ENCODE measurements around the gene CPT2.
A peak's percentile ranks its signal among the peaks of the same experiment; 100 is the strongest.

Gene CPT2

GRCh38 chr1:53189061-53189460, 7.6 kb upstream of the CPT2 start:
- Histone ChIP-seq H3K4me3 (ENCODE audit: low read depth in 1 of 2, low read length in 1 of 2) (no peak overlapping the region), H3K4me1 (ENCODE audit: control insufficient read depth in 1 of 2, insufficient read depth in 1 of 2, low read depth in 1 of 2, low read length in 1 of 2) (no peaks in the 10 kb centered on the region), H3K27ac (no peak overlapping the region), H3K9me3 (no peaks in the 10 kb centered on the region), H3K27me3 (no peaks in the 10 kb centered on the region), H3K36me3 (no peaks in the 10 kb centered on the region)
- TF ChIP-seq, protein P1, sequence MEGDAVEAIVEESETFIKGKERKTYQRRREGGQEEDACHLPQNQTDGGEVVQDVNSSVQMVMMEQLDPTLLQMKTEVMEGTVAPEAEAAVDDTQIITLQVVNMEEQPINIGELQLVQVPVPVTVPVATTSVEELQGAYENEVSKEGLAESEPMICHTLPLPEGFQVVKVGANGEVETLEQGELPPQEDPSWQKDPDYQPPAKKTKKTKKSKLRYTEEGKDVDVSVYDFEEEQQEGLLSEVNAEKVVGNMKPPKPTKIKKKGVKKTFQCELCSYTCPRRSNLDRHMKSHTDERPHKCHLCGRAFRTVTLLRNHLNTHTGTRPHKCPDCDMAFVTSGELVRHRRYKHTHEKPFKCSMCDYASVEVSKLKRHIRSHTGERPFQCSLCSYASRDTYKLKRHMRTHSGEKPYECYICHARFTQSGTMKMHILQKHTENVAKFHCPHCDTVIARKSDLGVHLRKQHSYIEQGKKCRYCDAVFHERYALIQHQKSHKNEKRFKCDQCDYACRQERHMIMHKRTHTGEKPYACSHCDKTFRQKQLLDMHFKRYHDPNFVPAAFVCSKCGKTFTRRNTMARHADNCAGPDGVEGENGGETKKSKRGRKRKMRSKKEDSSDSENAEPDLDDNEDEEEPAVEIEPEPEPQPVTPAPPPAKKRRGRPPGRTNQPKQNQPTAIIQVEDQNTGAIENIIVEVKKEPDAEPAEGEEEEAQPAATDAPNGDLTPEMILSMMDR (IDR thresholded peaks at IDR 0.05) = no peak

- TF ChIP-seq, protein P1 (IDR thresholded peaks at IDR 0.05) = no peak
These were observed 6.4 kb upstream of the CPT2 start for GRCh38 chr1:53190210-53190611.

GRCh38 chr1:53195246-53196016, 1.2 kb upstream of the CPT2 start:
- peak overlapping the region; percentile 97 for H3K27ac ChIP-seq
- H3K36me3 ChIP-seq = no peaks in the 10 kb centered on the region
- TF ChIP-seq, protein P1 (IDR thresholded peaks at IDR 0.05) = no peak
- H3K4me1 ChIP-seq (ENCODE audit: control insufficient read depth in 1 of 2, insufficient read depth in 1 of 2, low read depth in 1 of 2, low read length in 1 of 2) = peaks cover 21% of the 10 kb centered on the region in 2 experiments
- no peaks in the 10 kb centered on the region for H3K27me3 ChIP-seq
- H3K4me3 ChIP-seq (ENCODE audit: low read depth in 1 of 2, low read length in 1 of 2) = no peak overlapping the region
- H3K9me3 ChIP-seq = no peaks in the 10 kb centered on the region

More at GRCh38 chr1:53190210-53190611, 6.4 kb upstream of the CPT2 start:
- no peaks in the 10 kb centered on the region for H3K27me3 ChIP-seq
- H3K4me3 ChIP-seq (ENCODE audit: low read depth in 1 of 2, low read length in 1 of 2) = no peak overlapping the region
- H3K36me3 ChIP-seq = no peaks in the 10 kb centered on the region
- H3K4me1 ChIP-seq (ENCODE audit: control insufficient read depth in 1 of 2, insufficient read depth in 1 of 2, low read depth in 1 of 2, low read length in 1 of 2) = no peaks in the 10 kb centered on the region
- no peak overlapping the region for H3K27ac ChIP-seq
- no peaks in the 10 kb centered on the region for H3K9me3 ChIP-seq

GRCh38 chr1:53196017-53196484, 573 bp upstream of the CPT2 start:
- H3K36me3 ChIP-seq = peaks cover 6% of the 10 kb centered on the region
- no peaks in the 10 kb centered on the region for H3K9me3 ChIP-seq
- peak overlapping the region; percentile 97 for H3K27ac ChIP-seq
- peaks cover 21% of the 10 kb centered on the region in 2 experiments for H3K4me1 ChIP-seq (ENCODE audit: control insufficient read depth in 1 of 2, insufficient read depth in 1 of 2, low read depth in 1 of 2, low read length in 1 of 2)
- no peaks in the 10 kb centered on the region for H3K27me3 ChIP-seq
- H3K4me3 ChIP-seq (ENCODE audit: low read depth in 1 of 2, low read length in 1 of 2) = peak overlapping the region; percentile 81 to 86
- TF ChIP-seq, protein P1 (IDR thresholded peaks at IDR 0.05) = no peak

- TF ChIP-seq, protein P1 (IDR thresholded peaks at IDR 0.05) = no peak
- Histone ChIP-seq H3K27ac (peak overlapping the region; percentile 97), H3K9me3 (no peaks in the 10 kb centered on the region), H3K36me3 (peaks cover 21% of the 10 kb centered on the region), H3K27me3 (no peaks in the 10 kb centered on the region), H3K4me1 (ENCODE audit: control insufficient read depth in 1 of 2, insufficient read depth in 1 of 2, low read depth in 1 of 2, low read length in 1 of 2) (peaks cover 21% of the 10 kb centered on the region in 2 experiments), H3K4me3 (ENCODE audit: low read depth in 1 of 2, low read length in 1 of 2) (peak overlapping the region; percentile 81 to 86)
These were observed 922 bp downstream of the CPT2 start for GRCh38 chr1:53197291-53198200.
